HG03558 (cell line): ENCODE data around the gene CHST14.

Source experiments
- ATAC-seq: cut with Tn5 transposase; IDR thresholded peaks from one replicate; pipeline ENCODE4 v1.9.1; 2021; ENCODE audit warnings: moderate number of reproducible peaks; ENCODE audit not compliant: unreplicated experiment; ENCODE audit errors: extremely low read depth

CHST14 gene

GRCh38 chr15:40470423-40471104 lies at the start of gene CHST14:
CHST14 (plus strand) TSS chr15:40470984; CDS start chr15:40471214, 230 bp downstream.
- no peak for ATAC-seq

- ATAC-seq, result no peak
Observed at GRCh38 chr15:40421246-40422157, 49.3 kb upstream of the CHST14 start.

- ATAC-seq, result no peak
Observed at GRCh38 chr15:40424483-40425115, 46.2 kb upstream of the CHST14 start.

- no peak for ATAC-seq
Observed at GRCh38 chr15:40425681-40426080, 45.1 kb upstream of the CHST14 start.

- ATAC-seq, result no peak
Observed at GRCh38 chr15:40427188-40427587, 43.6 kb upstream of the CHST14 start.

GRCh38 chr15:40428185-40428584 lies 42.6 kb upstream of the CHST14 start:
- ATAC-seq, result no peak

GRCh38 chr15:40429068-40429710 lies 41.6 kb upstream of the CHST14 start:
- ATAC-seq, result no peak

GRCh38 chr15:40430271-40430805 lies 40.4 kb upstream of the CHST14 start:
- ATAC-seq, result no peak

- ATAC-seq, result no peak
Observed at GRCh38 chr15:40435023-40435709, 35.6 kb upstream of the CHST14 start.

- no peak for ATAC-seq
Observed at GRCh38 chr15:40435710-40436089, 35.1 kb upstream of the CHST14 start.

GRCh38 chr15:40436116-40436891 lies 34.5 kb upstream of the CHST14 start:
- ATAC-seq, result no peak

- ATAC-seq, result no peak
Observed at GRCh38 chr15:40436892-40437751, 33.7 kb upstream of the CHST14 start.

- ATAC-seq, result no peak
Observed at GRCh38 chr15:40437752-40438687, 32.8 kb upstream of the CHST14 start.

GRCh38 chr15:40438712-40439111 lies 32.1 kb upstream of the CHST14 start:
- no peak for ATAC-seq

- no peak for ATAC-seq
Observed at GRCh38 chr15:40439461-40439959, 31.3 kb upstream of the CHST14 start.

- ATAC-seq, result no peak
Observed at GRCh38 chr15:40439960-40440742, 30.6 kb upstream of the CHST14 start.
